ENCODE measurements around the gene MOB3B.
A peak's percentile ranks its signal among the peaks of the same experiment; 100 is the strongest.

The MOB3B gene

GRCh38 chr9:27529316-27530278 lies at the start of gene MOB3B:
Gene MOB3B (minus strand): TSS chr9:27529814. CDS start chr9:27455550, 74,264 bp downstream.
- DNase-seq, result peak; percentile 65 to 85

- peak; percentile 100 for DNase-seq
These were observed 44.3 kb upstream of the MOB3B start for GRCh38 chr9:27573634-27574590.

DNA sequence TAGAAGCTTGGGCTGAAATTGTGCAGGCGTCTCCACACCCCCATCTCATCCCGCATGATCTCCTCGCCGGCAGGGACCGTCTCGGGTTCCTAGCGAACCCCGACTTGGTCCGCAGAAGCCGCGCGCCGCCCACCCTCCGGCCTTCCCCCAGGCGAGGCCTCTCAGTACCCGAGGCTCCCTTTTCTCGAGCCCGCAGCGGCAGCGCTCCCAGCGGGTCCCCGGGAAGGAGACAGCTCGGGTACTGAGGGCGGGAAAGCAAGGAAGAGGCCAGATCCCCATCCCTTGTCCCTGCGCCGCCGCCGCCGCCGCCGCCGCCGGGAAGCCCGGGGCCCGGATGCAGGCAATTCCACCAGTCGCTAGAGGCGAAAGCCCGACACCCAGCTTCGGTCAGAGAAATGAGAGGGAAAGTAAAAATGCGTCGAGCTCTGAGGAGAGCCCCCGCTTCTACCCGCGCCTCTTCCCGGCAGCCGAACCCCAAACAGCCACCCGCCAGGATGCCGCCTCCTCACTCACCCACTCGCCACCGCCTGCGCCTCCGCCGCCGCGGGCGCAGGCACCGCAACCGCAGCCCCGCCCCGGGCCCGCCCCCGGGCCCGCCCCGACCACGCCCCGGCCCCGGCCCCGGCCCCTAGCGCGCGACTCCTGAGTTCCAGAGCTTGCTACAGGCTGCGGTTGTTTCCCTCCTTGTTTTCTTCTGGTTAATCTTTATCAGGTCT lies 43.5 kb upstream of the MOB3B start, which contains the start of gene C9orf72:
Gene C9orf72 (minus strand): TSS at position 564 of the 716 bp plus-strand sequence. CDS start 6,361 bp downstream, outside the sequence.
- peak; percentile 70 to 83 for DNase-seq

DNA sequence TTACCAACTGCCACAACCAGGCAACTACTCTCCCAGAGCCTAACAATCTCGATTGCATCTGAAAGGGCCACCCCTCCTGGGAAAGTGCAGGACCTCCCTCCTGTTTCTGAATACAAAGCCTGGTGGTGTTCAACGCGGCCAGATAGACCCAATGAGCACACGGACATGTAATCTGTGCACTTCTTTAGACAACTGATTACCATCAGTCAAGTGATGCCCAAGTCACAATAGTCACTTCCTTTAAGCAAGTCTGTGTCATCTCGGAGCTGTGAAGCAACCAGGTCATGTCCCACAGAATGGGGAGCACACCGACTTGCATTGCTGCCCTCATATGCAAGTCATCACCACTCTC lies 42.9 kb upstream of the MOB3B start:
- peak; percentile 93 to 99 for DNase-seq

DNA sequence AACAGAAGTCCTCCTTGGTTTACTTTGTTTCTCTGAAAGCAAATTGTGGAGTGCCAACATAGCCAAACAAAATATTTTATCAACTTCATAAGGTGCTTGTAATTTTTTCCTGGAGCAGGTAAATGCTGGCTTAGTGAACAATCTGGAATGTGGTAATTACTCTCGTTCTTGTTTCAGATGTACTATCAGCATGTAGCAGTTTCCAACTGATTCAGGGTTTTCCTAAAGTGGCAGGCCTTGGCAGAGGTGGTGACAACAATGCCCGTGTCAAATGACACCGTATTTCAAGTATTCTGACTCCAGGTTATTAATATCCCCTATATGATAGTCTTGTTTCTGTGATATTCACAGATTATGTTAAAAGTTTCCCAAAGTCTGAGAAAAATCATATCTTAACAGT lies 42.4 kb upstream of the MOB3B start:
- peak; percentile 48 to 62 for DNase-seq

GRCh38 chr9:27571011-27571410 lies 41.4 kb upstream of the MOB3B start:
- DNase-seq, result peak; percentile 52 to 61

- DNase-seq, result no peak
These were observed 39.8 kb upstream of the MOB3B start for GRCh38 chr9:27569406-27569805.

GRCh38 chr9:27566118-27566517 lies 36.5 kb upstream of the MOB3B start:
- DNase-seq, result peak in 1 of 2 donors; percentile 52

GRCh38 chr9:27565696-27566095 lies 36.1 kb upstream of the MOB3B start:
- peak; percentile 22 to 45 for DNase-seq

DNA sequence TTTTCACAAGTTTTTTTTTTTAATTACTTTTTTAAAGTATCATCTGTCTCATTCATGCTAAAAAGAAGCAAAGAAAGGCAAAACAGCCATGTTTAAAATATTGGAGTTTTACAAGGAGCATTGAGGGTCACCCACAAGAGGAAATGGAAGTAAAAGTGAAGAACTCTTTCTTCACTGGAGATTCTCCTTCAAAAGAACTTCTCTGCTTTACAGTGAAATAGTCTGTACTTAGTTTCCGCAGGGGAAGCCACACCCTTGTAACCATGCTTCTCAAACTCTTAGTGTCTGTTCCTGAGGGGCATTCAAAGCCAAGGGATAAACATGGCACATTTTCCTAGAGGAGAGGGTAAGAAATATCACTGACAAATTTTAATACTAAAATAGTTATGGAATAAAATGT lies 35.1 kb upstream of the MOB3B start:
- peak; percentile 78 to 84 for DNase-seq

- DNase-seq, result peak; percentile 62 to 64
These were observed 34.3 kb upstream of the MOB3B start for GRCh38 chr9:27563738-27564430.

GRCh38 chr9:27561685-27562084 lies 32.1 kb upstream of the MOB3B start:
- DNase-seq, result no peak

DNA sequence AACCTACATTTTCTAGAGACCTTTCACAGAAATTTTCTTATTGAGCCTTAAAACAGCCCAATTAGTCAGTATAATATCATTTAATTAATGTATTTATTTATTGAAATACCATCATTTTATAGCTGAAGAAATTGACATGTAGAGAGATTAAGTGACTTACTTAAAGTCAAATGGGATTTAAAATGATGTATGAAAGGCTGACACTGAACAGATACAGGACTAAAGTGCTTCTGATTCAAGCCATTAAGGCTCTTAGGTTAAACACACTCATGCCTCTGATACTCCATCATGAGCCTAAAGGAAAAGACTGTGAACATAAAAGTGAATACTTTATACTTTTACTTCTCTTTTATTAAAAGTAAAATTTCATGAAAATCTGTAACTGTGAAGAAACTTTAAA lies 30.8 kb upstream of the MOB3B start:
- no peak for DNase-seq

DNA sequence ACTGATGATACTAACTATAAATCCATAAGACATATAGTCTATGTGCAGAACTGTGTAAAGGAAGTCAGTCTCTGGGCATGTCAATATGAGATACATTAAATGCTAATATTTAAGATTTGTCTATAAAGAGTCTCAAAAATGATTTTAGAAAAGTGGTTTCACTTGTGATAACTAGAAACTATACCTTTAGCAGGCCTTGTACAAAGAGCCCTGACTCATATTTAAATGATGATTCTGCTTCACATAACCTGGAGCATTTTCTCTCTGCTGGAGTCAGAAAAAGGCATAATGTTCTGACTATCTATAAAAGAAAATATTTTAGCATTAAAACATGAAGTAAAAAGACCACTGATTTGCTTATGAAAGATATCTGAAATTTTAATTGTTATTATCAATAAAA lies 28.7 kb upstream of the MOB3B start:
- no peak for DNase-seq

- DNase-seq, result no peak
These were observed 26.9 kb upstream of the MOB3B start for GRCh38 chr9:27556470-27556869.

DNA sequence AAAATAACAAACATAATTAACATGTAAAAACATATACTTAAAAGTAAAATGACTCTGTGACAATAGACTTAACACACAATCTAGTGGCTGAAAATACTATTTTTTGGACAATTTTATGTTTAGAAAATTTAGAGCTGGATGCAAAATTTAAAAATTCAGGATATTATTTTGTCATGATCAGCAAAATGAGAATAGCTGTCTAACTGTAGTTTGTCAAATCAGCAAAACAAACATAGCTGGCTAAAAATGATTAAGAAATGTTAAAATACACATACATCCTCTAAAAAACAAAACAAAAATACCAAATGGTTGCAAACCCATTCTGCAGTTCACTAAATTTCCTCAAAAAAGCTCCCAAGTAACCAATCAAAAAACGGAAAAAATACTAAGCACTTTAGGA lies 25.1 kb upstream of the MOB3B start:
- DNase-seq, result no peak

DNA sequence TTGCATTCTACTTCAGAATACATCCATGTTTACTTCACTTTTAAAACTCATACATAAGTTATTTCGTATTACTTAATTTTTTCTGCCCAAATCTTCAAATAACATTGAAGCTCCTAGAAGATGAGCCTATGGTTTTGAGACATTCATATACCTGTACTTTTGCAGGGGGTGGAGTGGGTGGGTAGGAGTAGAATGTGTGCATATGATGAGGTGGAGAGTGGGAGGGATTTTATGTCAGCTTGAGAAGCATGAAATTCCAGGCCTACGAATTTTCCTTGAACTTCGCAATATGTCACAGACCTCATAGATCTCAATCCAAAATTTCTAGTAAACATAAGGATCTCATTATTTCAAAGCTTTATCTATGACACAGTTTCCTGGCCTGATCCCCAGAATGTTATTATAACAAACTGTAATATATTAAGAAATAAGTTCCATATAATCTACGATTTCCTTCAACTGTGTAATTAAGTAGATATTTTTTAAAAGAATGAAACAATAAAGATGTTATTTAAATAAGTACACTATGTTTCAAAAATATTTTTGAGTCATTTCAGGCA lies 19.7 kb upstream of the MOB3B start:
- DNase-seq, result no peak

GRCh38 chr9:27548055-27548741 lies 18.6 kb upstream of the MOB3B start:
- peak; percentile 42 to 66 for DNase-seq

DNA sequence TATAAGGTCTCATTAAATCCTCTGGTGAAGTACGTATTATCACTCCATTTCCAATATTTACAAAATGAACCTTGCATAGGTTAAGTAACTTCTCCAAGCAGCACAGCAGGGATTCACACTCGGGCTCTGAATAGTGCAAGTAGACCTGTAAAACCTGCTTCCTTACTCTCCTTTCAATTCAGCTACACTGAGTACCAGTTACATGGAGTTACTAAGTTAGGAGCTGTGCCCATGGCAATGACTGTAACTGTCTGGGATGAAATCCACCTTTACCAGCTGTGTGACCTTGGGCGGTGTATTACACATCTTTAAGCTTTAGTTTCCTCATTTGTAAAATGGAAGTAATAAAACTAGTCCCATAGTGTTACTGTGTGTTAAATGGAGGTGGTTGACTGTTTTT lies 15.9 kb upstream of the MOB3B start:
- DNase-seq, result no peak

DNA sequence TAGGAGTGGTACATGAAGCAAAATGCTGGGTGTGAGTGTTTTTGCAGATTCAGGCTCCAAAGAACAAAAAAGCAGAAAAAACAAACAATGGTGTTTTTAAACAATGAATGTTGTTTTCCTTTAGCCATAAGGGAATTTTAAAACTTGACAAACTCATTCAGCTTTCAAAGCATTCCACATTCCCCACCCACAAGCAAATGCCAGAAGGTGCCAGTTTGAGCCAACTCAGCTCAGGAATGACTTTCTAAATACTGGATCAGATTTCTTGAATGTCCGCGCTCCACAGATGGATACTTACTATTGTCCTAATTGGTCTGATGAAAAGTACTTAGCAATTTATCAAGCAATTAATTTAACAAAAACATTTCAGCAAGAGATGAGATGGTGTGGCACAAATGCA lies 12.9 kb upstream of the MOB3B start:
- DNase-seq, result no peak

DNA sequence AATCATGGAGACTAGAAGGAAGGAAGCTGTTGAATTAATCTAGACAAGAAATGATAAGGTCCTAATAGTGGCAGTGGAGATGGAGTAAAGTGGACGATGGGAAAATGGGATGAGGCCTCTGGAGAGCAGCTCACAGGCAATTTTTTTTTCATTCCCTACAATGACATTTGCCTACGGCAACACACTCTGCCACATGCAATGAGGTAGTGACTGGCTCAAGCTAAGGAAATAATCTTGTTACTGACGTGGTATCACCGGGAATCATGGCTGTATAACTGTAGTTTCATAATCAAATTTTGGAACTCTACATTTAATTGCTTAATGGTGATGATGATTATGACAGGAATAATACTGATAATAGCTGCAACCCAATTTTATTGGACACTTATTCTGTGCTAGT lies 12.1 kb upstream of the MOB3B start:
- no peak for DNase-seq
